Bronchial epithelial cell (primary cell): ENCODE measurements around the gene FGF4. TPM values are rescaled to one million over a fixed set of nuclear protein-coding genes. Genes with fewer than 3 reads are reported as not detected.

ENCODE experiments used
- DNase-seq: peaks from one replicate; pipeline ENCODE4 v3.0.0-alpha.2; 2010; ENCODE audit warnings: low read depth
- FAIRE-seq: peaks from 2 replicates; lab custom pipeline; 2011; peaks lifted over from hg19 to GRCh38; lab: Jason Lieb, UNC
- H3K27me3 ChIP-seq: 2 replicates; pipeline ENCODE4 v1.5.1; 2011; ENCODE audit warnings: low read length; ENCODE audit not compliant: control insufficient read depth, insufficient read depth
- H3K36me3 ChIP-seq: 2 replicates; pipeline ENCODE4 v1.5.1; 2011; ENCODE audit warnings: low read length; ENCODE audit not compliant: control insufficient read depth, insufficient read depth
- H3K4me3 ChIP-seq: 2 replicates; pipeline ENCODE4 v1.5.1; 2011; ENCODE audit warnings: mild to moderate bottlenecking, low read depth, low read length, control low read depth
- total RNA-seq: library from RNA; depleted of rRNA; stranded (reverse); fragments of >200 nt; gene quantifications from 2 replicates; pipeline ENCODE4 v1.2.1, GENCODE V29; 2014
- TF ChIP-seq, protein P1 (sequence below): IDR thresholded peaks from 2 replicates; pipeline ENCODE4 v1.5.1; 2011; ENCODE audit warnings: mild to moderate bottlenecking, moderate library complexity, low read length, control low read depth, inconsistent platforms; ENCODE audit not compliant: insufficient read depth, severe bottlenecking

FGF4 gene
- total RNA-seq, 1 donor from 2014 or later, result not detected

- Histone ChIP-seq H3K27me3 (no peaks in the 10 kb centered on the region), H3K36me3 (no peaks in the 10 kb centered on the region), H3K4me3 (no peak overlapping the region)
- DNase-seq (no peak), FAIRE-seq (no peak)
- TF ChIP-seq, protein P1, sequence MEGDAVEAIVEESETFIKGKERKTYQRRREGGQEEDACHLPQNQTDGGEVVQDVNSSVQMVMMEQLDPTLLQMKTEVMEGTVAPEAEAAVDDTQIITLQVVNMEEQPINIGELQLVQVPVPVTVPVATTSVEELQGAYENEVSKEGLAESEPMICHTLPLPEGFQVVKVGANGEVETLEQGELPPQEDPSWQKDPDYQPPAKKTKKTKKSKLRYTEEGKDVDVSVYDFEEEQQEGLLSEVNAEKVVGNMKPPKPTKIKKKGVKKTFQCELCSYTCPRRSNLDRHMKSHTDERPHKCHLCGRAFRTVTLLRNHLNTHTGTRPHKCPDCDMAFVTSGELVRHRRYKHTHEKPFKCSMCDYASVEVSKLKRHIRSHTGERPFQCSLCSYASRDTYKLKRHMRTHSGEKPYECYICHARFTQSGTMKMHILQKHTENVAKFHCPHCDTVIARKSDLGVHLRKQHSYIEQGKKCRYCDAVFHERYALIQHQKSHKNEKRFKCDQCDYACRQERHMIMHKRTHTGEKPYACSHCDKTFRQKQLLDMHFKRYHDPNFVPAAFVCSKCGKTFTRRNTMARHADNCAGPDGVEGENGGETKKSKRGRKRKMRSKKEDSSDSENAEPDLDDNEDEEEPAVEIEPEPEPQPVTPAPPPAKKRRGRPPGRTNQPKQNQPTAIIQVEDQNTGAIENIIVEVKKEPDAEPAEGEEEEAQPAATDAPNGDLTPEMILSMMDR, result no peak
Measured at GRCh38 chr11:69734367-69734766, 40.8 kb downstream of the FGF4 start.

- Histone ChIP-seq H3K4me3 (no peak overlapping the region), H3K36me3 (no peaks in the 10 kb centered on the region)
- FAIRE-seq, result no peak
Measured at GRCh38 chr11:69732910-69733309, 42.2 kb downstream of the FGF4 start.

GRCh38 chr11:69731110-69731509 is 44.0 kb downstream of the FGF4 start:
- H3K36me3 ChIP-seq, result no peaks in the 10 kb centered on the region

More at GRCh38 chr11:69732910-69733309, 42.2 kb downstream of the FGF4 start:
- no peak for DNase-seq
- TF ChIP-seq, protein P1, result no peak
- no peaks in the 10 kb centered on the region for H3K27me3 ChIP-seq

DNA sequence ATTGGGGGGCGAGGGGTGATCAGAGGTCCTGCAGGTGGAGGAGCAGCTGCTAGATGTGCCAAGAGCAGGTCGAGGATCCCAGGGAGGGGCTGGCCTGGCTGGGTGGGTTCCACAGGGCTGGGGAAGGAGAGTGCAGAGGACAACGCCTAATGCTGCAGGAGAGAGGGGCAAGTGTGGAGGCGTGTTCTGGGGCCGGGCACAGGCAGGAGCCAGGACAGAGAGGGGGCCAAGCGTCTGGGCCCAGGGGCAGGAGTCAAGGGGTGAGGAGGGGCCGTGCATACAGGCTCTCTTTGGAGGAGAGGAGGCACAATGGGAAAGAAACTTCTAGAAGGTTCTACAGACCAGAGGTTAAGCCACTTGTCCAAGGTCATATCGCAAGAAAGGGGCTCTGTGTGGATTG is 44.6 kb downstream of the FGF4 start:
- no peaks in the 10 kb centered on the region for H3K27me3 ChIP-seq
- FAIRE-seq, result no peak
- TF ChIP-seq, protein P1, result no peak
- H3K4me3 ChIP-seq, result no peak overlapping the region
- no peaks in the 10 kb centered on the region for H3K36me3 ChIP-seq
- DNase-seq, result no peak

More at GRCh38 chr11:69731110-69731509, 44.0 kb downstream of the FGF4 start:
- H3K4me3 ChIP-seq, result no peak overlapping the region
- DNase-seq, result no peak
- TF ChIP-seq, protein P1, result no peak
- H3K27me3 ChIP-seq, result no peaks in the 10 kb centered on the region
- FAIRE-seq, result no peak

DNA sequence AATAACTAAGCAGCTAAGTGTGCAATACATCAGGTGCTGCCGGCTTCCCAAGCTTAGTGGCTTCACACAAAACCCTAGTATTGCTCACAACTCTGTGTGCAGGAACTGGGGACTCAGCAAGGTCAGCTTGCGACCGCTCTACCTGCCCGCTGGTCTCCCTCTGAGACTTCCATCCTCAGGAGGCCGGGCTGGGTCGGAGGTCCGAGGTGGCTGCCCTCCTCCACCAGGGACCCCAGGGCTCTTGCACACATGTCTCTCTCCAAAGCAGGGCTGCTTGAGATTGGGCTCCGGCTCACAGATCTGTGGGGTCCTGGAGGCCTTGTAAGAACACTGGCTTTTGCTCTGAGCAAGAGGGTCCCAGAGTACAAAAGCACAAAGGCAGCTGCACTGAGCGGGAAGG is 45.9 kb downstream of the FGF4 start:
- DNase-seq, result no peak
- TF ChIP-seq, protein P1, result no peak
- H3K36me3 ChIP-seq, result no peaks in the 10 kb centered on the region
- H3K27me3 ChIP-seq, result no peaks in the 10 kb centered on the region
- no peak for FAIRE-seq
- H3K4me3 ChIP-seq, result no peak overlapping the region

DNA sequence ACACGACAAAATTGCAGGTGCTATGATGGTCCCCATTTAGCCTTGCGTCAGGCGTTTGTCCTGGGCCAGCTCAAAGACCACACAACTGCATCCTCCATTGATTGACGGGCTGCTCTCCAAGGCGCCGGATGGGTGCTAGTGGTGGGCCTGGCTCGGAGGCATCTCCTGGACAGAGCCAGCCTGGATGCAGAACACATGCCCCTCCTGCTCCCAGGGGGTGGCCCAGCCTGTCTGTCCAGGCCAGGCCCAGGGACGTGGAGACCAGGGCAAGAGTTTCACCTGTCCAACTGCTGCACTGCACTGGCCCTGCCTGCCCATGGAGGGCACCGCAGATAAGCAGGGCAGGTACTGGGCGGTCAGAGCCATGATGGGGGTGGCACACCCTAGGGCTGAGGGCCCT is 47.9 kb downstream of the FGF4 start:
- Histone ChIP-seq H3K4me3 (no peak overlapping the region), H3K36me3 (no peaks in the 10 kb centered on the region), H3K27me3 (no peaks in the 10 kb centered on the region)
- TF ChIP-seq, protein P1, result no peak
- no peak for FAIRE-seq
- DNase-seq, result no peak
